Cardiac muscle cell (in vitro differentiated cells and primary cell): ENCODE data around the gene PSME1. TPM values are rescaled to one million over a fixed set of nuclear protein-coding genes. Genes with fewer than 3 reads are reported as not detected.

ENCODE experiments used
- DNase-seq, 2 donors: peaks; one replicate each; pipeline versions ENCODE4 v3.0.0 to v3.0.0-alpha.2; 2010 to 2017; ENCODE audit warnings: low read depth in 1 of 2, low spot score in 1 of 2
- H3K27ac ChIP-seq: fragments of 200-600 bp; sonication (generic); 2 replicates; pipeline ENCODE4 v1.5.1; 2016
- H3K27me3 ChIP-seq: fragments of 200-600 bp; sonication (generic); 2 replicates; pipeline ENCODE4 v1.6.0; 2016; ENCODE audit warnings: control low read depth
- H3K36me3 ChIP-seq: fragments of 200-600 bp; sonication (generic); 2 replicates; pipeline ENCODE4 v1.5.1; 2016; ENCODE audit warnings: control low read depth
- H3K4me1 ChIP-seq: fragments of 200-600 bp; sonication (generic); 2 replicates; pipeline ENCODE4 v1.8.1; 2017; ENCODE audit warnings: low read depth, mild to moderate bottlenecking, mixed run types
- H3K4me3 ChIP-seq: fragments of 200-600 bp; sonication (generic); 2 replicates; pipeline ENCODE4 v1.5.1; 2016; ENCODE audit warnings: mild to moderate bottlenecking
- H3K9me3 ChIP-seq: fragments of 200-600 bp; sonication (generic); 2 replicates; pipeline ENCODE4 v1.5.1; 2017; ENCODE audit warnings: low read depth, mild to moderate bottlenecking, control low read depth
- polyA plus RNA-seq: library from polyadenylated mRNA; unstranded; fragments of >200 nt; fragmentation: Nextera tagmentation; extraction: Ambion mirVana; gene quantifications from 2 replicates; pipeline ENCODE4 v1.2.1, GENCODE V29; 2016
- total RNA-seq: library from RNA; depleted of rRNA; stranded (reverse); fragments of >200 nt; gene quantifications from 2 replicates; pipeline ENCODE4 v1.2.3, GENCODE V29; 2016
- TF ChIP-seq, protein P1 (sequence below): IDR thresholded peaks from 2 replicates; pipeline ENCODE4 v1.5.1; 2012; ENCODE audit warnings: low read depth, mild to moderate bottlenecking, low read length

PSME1 gene
- total and polyA plus RNA-seq, 2 experiments from 2014 or later, result 238 to 383 TPM

GRCh38 chr14:24176599-24176998 lies 40.6 kb downstream of the PSME1 start:
- TF ChIP-seq, protein P1, sequence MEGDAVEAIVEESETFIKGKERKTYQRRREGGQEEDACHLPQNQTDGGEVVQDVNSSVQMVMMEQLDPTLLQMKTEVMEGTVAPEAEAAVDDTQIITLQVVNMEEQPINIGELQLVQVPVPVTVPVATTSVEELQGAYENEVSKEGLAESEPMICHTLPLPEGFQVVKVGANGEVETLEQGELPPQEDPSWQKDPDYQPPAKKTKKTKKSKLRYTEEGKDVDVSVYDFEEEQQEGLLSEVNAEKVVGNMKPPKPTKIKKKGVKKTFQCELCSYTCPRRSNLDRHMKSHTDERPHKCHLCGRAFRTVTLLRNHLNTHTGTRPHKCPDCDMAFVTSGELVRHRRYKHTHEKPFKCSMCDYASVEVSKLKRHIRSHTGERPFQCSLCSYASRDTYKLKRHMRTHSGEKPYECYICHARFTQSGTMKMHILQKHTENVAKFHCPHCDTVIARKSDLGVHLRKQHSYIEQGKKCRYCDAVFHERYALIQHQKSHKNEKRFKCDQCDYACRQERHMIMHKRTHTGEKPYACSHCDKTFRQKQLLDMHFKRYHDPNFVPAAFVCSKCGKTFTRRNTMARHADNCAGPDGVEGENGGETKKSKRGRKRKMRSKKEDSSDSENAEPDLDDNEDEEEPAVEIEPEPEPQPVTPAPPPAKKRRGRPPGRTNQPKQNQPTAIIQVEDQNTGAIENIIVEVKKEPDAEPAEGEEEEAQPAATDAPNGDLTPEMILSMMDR, result no peak
- Histone ChIP-seq H3K36me3 (peaks cover 2% of the 10 kb centered on the region), H3K27me3 (no peaks in the 10 kb centered on the region), H3K27ac (no peak overlapping the region), H3K4me3 (no peak overlapping the region), H3K4me1 (no peaks in the 10 kb centered on the region), H3K9me3 (no peaks in the 10 kb centered on the region)
- no peak for DNase-seq

DNA sequence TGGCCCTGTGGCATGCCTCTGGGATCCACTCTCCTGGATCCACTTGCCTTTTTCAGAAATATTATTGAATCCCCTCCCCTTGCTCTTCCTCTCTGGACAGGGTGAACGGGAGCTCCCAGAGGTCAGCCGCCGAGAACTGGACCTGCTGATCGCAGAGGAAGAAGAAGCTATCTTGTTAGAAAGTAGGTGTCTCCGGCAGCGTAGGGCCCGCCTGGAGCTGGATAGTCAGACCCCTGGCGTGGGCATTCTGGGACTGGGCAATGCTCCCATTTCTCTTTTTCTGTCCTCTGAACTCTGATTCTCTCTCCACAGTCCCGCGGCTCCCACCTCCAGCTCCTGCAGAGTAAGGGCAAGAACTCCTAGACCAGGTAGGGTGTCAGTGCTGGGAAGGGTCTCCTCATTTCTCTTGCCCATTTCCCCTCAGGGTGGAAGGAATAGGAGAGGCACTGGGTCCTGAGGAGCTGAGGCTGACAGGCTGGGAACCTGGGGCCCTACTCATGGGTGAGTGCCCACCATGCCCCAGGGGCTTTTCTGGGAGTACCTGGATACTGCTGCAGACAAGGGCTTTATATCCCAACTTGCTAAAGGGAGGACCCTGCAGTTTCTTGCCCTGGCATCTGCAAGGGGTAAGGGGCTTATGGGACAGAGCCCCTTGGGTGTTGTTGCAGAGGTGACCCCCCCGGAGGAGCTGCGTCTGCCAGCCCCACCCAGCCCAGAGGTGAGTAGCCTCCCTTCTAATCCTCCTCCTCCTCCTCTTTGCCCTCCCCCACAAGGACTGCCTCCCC lies 41.2 kb downstream of the PSME1 start:
- DNase-seq, result no peak
- Histone ChIP-seq H3K27me3 (no peaks in the 10 kb centered on the region), H3K4me1 (no peaks in the 10 kb centered on the region), H3K9me3 (no peaks in the 10 kb centered on the region), H3K27ac (no peak overlapping the region), H3K36me3 (peaks cover 3% of the 10 kb centered on the region), H3K4me3 (no peak overlapping the region)
- TF ChIP-seq, protein P1, result no peak

DNA sequence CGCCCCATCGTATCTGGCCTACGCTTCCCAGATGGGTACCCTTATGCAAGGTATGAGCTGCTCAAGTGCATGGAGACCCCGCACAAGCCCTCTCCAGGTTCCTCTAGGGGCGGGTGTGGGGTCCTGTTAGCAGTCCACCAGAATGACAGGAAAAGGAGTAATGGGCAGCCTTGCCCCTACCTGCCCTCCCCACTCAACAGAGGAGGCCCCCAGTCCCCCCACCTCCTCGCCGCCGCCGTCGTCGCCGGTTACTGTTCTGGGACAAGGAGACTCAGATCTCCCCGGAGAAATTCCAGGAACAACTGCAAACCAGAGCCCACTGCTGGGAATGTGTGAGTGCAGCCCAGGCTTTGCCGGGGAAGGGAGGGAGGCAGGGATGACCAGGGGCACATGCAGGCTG lies 41.9 kb downstream of the PSME1 start:
- no peaks in the 10 kb centered on the region for H3K27me3 ChIP-seq
- no peaks in the 10 kb centered on the region for H3K9me3 ChIP-seq
- no peak for DNase-seq
- no peak overlapping the region for H3K27ac ChIP-seq
- H3K4me3 ChIP-seq, result no peak overlapping the region
- TF ChIP-seq, protein P1, result no peak
- H3K36me3 ChIP-seq, result peaks cover 5% of the 10 kb centered on the region
- H3K4me1 ChIP-seq, result no peaks in the 10 kb centered on the region

DNA sequence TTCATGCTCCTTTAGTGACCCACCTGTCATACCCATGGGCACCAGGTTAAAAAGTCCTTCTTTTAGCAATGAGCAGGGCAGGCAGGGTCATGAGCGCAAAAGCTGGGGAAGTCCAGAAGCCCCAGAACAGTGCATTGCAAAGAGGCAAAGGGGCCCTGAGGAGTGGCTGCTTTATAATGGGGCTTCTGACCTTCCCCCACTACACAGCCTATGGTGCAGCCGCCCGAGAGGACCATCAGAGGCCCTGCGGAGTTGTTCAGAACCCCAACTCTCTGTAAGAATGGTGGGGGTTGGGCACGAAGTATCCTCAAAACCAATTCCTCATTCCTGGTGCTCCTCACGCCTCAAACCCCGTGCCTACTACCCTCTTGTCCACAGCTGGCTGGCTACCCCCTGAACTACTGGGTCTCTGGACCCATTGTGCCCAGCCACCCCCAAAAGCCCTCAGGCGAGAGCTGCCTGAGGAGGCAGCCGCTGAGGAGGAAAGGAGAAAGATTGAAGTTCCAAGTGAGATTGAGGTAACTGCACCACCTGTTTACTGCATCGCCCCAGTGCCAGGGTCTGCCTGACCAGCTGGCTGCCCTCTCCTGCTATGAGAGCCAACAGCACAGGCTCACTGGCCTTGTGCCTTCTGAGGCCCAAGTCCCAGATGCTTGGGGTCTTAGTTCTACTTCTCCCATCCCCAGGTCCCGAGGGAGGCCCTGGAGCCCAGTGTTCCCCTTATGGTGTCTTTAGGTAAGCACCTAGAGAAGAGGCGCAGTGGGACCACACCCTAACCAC lies 42.6 kb downstream of the PSME1 start:
- Histone ChIP-seq H3K4me1 (no peaks in the 10 kb centered on the region), H3K9me3 (no peaks in the 10 kb centered on the region), H3K27me3 (no peaks in the 10 kb centered on the region), H3K27ac (no peak overlapping the region), H3K4me3 (no peak overlapping the region), H3K36me3 (peaks cover 11% of the 10 kb centered on the region)
- TF ChIP-seq, protein P1, result no peak
- no peak for DNase-seq

DNA sequence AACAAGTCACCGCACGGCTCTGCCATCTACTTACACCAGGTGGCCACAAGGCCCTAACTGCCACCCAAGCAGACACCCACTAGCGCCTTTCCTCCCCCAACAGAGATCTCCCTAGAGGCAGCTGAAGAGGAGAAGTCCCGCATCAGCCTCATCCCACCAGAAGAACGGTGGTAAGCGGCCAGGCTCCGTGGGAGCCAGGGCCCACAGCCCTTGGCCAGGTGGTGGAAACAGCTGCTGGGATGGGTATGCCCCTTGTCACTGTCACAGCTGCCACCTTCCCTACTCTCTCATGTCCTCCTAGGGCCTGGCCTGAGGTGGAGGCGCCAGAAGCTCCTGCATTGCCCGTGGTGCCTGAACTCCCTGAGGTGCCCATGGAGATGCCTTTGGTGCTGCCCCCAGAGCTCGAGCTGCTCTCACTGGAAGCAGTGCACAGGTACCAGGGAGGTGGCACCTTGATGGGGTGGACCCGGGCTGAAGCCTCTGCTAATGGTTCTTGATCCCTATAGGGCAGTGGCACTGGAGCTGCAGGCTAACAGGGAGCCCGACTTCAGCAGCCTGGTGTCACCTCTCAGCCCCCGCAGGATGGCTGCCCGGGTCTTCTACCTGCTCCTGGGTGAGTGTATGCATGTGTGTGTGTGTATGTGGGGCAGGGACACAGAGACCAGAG lies 43.4 kb downstream of the PSME1 start:
- Histone ChIP-seq H3K4me1 (no peaks in the 10 kb centered on the region), H3K9me3 (no peaks in the 10 kb centered on the region), H3K27ac (no peak overlapping the region), H3K4me3 (no peak overlapping the region), H3K27me3 (no peaks in the 10 kb centered on the region), H3K36me3 (peaks cover 11% of the 10 kb centered on the region)
- no peak for DNase-seq
- TF ChIP-seq, protein P1, result no peak
